RWPE2 (cell line): ENCODE measurements around the gene CT47C1.
"Not testable (repeated sequence)": the region's sequence is repeated elsewhere in the genome, so short reads cannot be mapped to it uniquely, and the experiment has no call there.

ENCODE experiments used
- ATAC-seq: fragments of 200-7000 bp; cut with Tn5 transposase; 3 replicates; pipeline ENCODE4 v1.9.1; 2021; ENCODE audit warnings: low read depth
- DNase-seq: peaks from one replicate; pipeline ENCODE4 v3.0.0-alpha.2; 2020; ENCODE audit warnings: low spot score
- H3K27ac ChIP-seq: fragments of 450-650 bp; 2 replicates; pipeline ENCODE4 v1.5.1; 2017; ENCODE audit warnings: mild to moderate bottlenecking; ENCODE audit not compliant: poor library complexity, severe bottlenecking
- H3K27me3 ChIP-seq: fragments of 250-450 bp; sonication (Bioruptor Pico); 2 replicates; pipeline ENCODE4 v1.5.1; 2021; ENCODE audit warnings: mild to moderate bottlenecking, moderate library complexity; ENCODE audit not compliant: insufficient read depth, poor library complexity, severe bottlenecking
- H3K36me3 ChIP-seq: fragments of 250-450 bp; sonication (Bioruptor Pico); 2 replicates; pipeline ENCODE4 v1.5.1; 2020; ENCODE audit warnings: low read depth, mild to moderate bottlenecking, moderate library complexity
- H3K4me1 ChIP-seq: fragments of 250-450 bp; sonication (Bioruptor Pico); 2 replicates; pipeline ENCODE4 v1.5.1; 2021; ENCODE audit warnings: mild to moderate bottlenecking, moderate library complexity; ENCODE audit not compliant: insufficient read depth, poor library complexity, severe bottlenecking
- H3K4me3 ChIP-seq: fragments of 250-450 bp; sonication (Bioruptor Pico); 2 replicates; pipeline ENCODE4 v1.5.1; 2021; ENCODE audit warnings: mild to moderate bottlenecking, moderate library complexity; ENCODE audit not compliant: severe bottlenecking
- H3K9me3 ChIP-seq: fragments of 250-450 bp; sonication (Bioruptor Pico); 2 replicates; pipeline ENCODE4 v1.5.1; 2021; ENCODE audit warnings: mild to moderate bottlenecking, moderate library complexity; ENCODE audit not compliant: severe bottlenecking
- TF ChIP-seq, protein P1 (sequence below): fragments of 450-650 bp; IDR thresholded peaks from one replicate; pipeline ENCODE4 v1.5.1; 2017; ENCODE audit warnings: mild to moderate bottlenecking, moderate library complexity; ENCODE audit not compliant: poor library complexity, severe bottlenecking

CT47C1 gene

DNA sequence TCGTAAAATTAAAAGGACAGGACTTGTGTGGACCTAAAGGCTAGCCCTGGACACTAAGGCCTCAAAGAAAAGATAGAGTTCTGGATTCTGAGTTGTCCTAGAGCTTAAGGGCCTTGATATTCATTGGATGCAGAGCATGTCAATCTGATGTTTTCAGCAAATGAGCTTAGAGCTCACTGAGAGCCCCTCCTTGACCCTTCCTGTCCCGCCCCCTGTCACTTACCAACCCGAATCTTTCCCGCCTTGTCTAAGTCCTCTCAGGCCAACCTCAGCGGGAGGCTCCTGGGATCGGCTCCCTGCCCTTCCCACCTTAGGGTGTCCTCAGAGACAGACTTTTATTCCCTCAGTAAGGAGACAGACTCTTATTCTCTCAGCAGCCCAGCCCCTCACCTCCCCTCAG, at the start of gene CT47C1:
Gene CT47C1, plus strand, starts transcription at position 250 of the 400 bp plus-strand sequence. CDS start 233 bp downstream, outside the sequence.
- Histone ChIP-seq H3K4me3 (no peak within 1 kb of the TSS), H3K9me3 (no peaks in the 10 kb centered on the region), H3K27me3 (no peaks in the 10 kb centered on the region), H3K36me3 (no peaks in the 10 kb centered on the region), H3K27ac (no peak within 1 kb of the TSS), H3K4me1 (no peaks in the 10 kb centered on the region)
- ATAC-seq (no peak), DNase-seq (no peak)
- TF ChIP-seq, protein P1, sequence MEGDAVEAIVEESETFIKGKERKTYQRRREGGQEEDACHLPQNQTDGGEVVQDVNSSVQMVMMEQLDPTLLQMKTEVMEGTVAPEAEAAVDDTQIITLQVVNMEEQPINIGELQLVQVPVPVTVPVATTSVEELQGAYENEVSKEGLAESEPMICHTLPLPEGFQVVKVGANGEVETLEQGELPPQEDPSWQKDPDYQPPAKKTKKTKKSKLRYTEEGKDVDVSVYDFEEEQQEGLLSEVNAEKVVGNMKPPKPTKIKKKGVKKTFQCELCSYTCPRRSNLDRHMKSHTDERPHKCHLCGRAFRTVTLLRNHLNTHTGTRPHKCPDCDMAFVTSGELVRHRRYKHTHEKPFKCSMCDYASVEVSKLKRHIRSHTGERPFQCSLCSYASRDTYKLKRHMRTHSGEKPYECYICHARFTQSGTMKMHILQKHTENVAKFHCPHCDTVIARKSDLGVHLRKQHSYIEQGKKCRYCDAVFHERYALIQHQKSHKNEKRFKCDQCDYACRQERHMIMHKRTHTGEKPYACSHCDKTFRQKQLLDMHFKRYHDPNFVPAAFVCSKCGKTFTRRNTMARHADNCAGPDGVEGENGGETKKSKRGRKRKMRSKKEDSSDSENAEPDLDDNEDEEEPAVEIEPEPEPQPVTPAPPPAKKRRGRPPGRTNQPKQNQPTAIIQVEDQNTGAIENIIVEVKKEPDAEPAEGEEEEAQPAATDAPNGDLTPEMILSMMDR = no peak

DNA sequence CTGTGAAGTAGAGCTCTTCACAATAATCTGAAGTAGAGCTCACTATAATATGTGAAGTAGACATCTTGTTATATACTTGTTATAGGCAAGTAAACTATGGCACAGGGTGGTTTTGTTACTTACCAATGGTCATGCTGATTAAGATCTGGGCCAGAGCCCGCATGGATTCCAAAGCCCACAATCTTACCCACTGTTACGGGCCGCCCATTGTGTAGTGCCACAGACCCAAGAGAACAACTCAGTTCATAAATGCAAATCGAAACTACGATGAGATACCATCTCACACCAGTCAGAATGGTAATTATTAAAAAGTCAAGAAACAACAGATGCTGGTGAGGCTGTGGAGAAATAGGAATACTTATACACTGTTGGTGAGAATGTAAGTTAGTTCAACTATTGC, 46.9 kb upstream of the CT47C1 start:
- ATAC-seq (no peak), DNase-seq (no peak)
- no peak overlapping the region for H3K27ac ChIP-seq
- H3K9me3 ChIP-seq = no peaks in the 10 kb centered on the region
- no peaks in the 10 kb centered on the region for H3K27me3 ChIP-seq
- TF ChIP-seq, protein P1 = no peak
- no peak overlapping the region for H3K4me3 ChIP-seq
- no peaks in the 10 kb centered on the region for H3K36me3 ChIP-seq
- no peaks in the 10 kb centered on the region for H3K4me1 ChIP-seq

DNA sequence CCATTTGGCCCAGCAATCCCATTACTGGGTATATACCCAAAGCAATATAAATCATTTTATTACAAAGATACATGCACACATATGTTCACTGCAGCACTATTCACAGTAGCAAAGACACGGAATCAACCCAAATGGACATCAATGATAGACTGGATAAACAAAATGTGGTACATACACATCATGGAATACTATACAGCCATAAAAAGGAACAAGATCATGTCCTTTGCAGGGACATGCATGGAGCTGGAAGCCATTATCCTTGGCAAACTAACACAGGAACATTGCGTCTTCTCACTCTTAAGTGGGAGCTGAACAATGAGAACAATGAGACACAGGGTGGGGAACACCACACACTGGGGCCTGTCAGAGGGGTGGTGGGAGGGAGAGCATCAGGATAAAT, 46.4 kb upstream of the CT47C1 start:
- not testable (repeated sequence) for H3K36me3 ChIP-seq, DNase-seq, ATAC-seq, H3K27me3 ChIP-seq, H3K9me3 ChIP-seq, H3K4me1 ChIP-seq, H3K4me3 ChIP-seq, H3K27ac ChIP-seq

DNA sequence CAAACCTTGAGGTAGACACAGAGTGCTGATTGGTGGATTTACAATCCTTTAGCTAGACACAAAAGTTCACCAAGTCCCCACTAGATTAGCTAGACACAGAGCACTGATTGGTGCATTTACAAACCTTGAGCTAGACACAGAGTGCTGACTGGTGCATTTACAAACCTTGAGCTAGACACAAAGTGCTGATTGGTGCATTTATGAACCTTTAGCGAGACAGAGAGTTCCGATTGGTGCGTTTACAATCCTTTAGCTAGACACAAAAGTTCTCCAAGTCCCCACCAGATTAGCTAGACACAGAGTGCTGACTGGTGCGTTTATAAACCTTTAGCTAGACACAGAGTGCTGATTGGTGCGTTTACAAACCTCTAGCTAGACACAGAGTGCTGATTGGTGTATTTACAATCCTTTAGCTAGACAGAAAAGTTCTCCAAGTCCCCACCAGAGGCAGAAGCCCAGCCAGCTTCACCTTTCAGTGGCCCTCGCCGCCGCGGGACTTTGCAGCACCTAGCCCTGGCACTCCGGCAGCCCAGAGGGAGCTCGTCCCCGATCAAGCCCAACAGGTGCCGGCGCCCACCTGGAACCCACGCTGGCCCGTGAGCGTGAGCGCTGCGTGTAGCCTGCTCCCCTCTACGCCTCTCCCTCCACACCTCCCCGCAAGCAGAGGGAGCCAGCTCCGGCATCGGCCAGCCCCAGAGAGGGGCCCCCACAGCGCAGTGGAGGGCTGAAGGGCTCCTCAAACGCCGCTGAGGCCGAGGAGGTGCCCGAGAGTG, 44.6 kb upstream of the CT47C1 start:
- ATAC-seq, H3K36me3 ChIP-seq, H3K4me1 ChIP-seq, H3K27ac ChIP-seq, H3K9me3 ChIP-seq, H3K27me3 ChIP-seq, DNase-seq, H3K4me3 ChIP-seq: not testable (repeated sequence)

DNA sequence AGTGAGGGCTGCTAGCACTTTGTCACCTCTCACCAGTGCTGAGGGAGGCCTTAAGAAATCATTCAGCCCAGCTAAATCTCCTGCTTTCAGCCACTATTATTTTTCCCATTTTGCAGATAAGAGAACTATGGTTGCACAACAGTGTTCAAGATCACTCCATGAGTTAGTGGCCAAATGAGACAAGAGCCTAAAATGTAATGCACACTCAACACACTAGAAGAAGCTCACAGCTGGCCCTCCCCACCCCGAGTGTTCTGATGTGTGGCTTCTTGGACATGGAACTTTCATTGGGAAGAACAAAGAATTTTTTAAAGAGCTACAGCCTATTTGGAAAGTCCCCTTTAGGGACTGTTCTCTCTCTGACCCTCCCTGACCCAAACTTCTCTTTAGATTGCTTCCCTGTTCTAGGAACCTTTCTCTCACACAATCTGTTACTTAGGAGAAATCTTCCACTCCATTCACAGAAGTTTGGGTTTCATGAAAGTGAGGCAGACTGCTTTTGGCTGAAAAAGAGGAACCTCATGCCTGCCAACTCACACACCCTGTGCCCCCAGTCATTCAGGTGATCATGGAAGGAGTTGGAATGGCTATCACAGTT, 44.0 kb upstream of the CT47C1 start:
- DNase-seq = no peak
- ATAC-seq = no peak
- H3K4me3 ChIP-seq = no peak overlapping the region
- no peak overlapping the region for H3K27ac ChIP-seq
- TF ChIP-seq, protein P1 = no peak
- no peaks in the 10 kb centered on the region for H3K9me3 ChIP-seq
- H3K27me3 ChIP-seq = no peaks in the 10 kb centered on the region
- H3K4me1 ChIP-seq = no peaks in the 10 kb centered on the region
- H3K36me3 ChIP-seq = no peaks in the 10 kb centered on the region

DNA sequence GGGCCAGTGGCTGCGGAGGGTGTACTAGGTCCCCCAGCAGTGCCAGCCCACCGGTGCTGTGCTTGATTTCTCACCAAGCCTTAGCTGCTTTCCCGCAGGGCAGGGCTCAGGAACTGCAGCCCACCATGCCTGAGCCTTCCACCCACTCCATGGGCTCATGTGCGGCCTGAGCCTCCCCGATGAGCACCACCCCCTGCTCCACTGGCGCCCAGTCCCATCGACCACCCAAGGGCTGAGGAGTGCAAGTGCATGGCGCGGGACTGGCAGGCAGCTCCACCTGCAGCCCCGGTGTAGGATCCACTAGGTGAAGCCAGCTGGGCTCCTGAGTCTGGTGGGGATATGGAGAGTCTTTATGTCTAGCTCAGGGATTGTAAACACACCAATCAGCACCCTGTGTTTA, 43.1 kb upstream of the CT47C1 start:
- not testable (repeated sequence) for H3K36me3 ChIP-seq, H3K4me3 ChIP-seq, DNase-seq, ATAC-seq, H3K4me1 ChIP-seq, H3K27me3 ChIP-seq, H3K27ac ChIP-seq, H3K9me3 ChIP-seq
